Astrocyte (in vitro differentiated cells and primary cell): Measurements from ENCODE around the gene TSC1. TPM values are rescaled to one million over a fixed set of nuclear protein-coding genes. Genes with fewer than 3 reads are reported as not detected.
A peak's percentile ranks its signal among the peaks of the same experiment; 100 is the strongest.

Experiments used
- DNase-seq: peaks from one replicate; pipeline ENCODE4 v3.0.0-alpha.2; 2010; ENCODE audit warnings: low read depth
- FAIRE-seq: peaks from 2 replicates; lab custom pipeline; 2011; peaks lifted over from hg19 to GRCh38; lab: Jason Lieb, UNC
- H2AFZ ChIP-seq: 2 replicates; pipeline ENCODE4 v1.6.0; 2012; ENCODE audit warnings: low read depth, low read length, inconsistent platforms
- H3K27ac ChIP-seq: 2 replicates; pipeline ENCODE4 v1.5.1; 2011; ENCODE audit warnings: low read depth, low read length, inconsistent platforms
- H3K27me3 ChIP-seq: 2 replicates; pipeline ENCODE4 v1.6.0; 2011; ENCODE audit warnings: low read length, inconsistent platforms; ENCODE audit not compliant: insufficient read depth
- H3K36me3 ChIP-seq: 2 replicates; pipeline ENCODE4 v1.5.1; 2011; ENCODE audit warnings: low read length, inconsistent platforms; ENCODE audit not compliant: insufficient read depth
- H3K4me1 ChIP-seq: 2 replicates; pipeline ENCODE4 v1.5.1; 2011; ENCODE audit warnings: low read length, inconsistent platforms; ENCODE audit not compliant: insufficient read depth
- H3K4me2 ChIP-seq: 2 replicates; pipeline ENCODE4 v1.6.0; 2012; ENCODE audit warnings: low read length, inconsistent platforms
- H3K4me3 ChIP-seq: 2 replicates; pipeline ENCODE4 v1.5.1; 2011; ENCODE audit warnings: low read depth, mild to moderate bottlenecking, low read length, inconsistent platforms; ENCODE audit not compliant: insufficient read depth
- H3K79me2 ChIP-seq: 2 replicates; pipeline ENCODE4 v1.6.0; 2012; ENCODE audit warnings: mild to moderate bottlenecking, low read length, inconsistent platforms; ENCODE audit not compliant: insufficient read depth
- H3K9ac ChIP-seq: 2 replicates; pipeline ENCODE4 v1.6.0; 2012; ENCODE audit warnings: mild to moderate bottlenecking, low read length, inconsistent platforms
- H3K9me3 ChIP-seq: 2 replicates; pipeline ENCODE4 v1.5.1; 2012; ENCODE audit warnings: low read depth, mild to moderate bottlenecking, low read length, inconsistent platforms; ENCODE audit not compliant: insufficient read depth
- H4K20me1 ChIP-seq: 2 replicates; pipeline ENCODE4 v1.6.0; 2012; ENCODE audit warnings: low read length, inconsistent platforms; ENCODE audit not compliant: insufficient read depth
- H3K27ac Mint-ChIP-seq: one replicate; pipeline ENCODE4 v1.8.0; 2021; ENCODE audit warnings: mild to moderate bottlenecking, mixed read lengths; ENCODE audit not compliant: unreplicated experiment
- H3K27me3 Mint-ChIP-seq: one replicate; pipeline ENCODE4 v1.8.0; 2021; ENCODE audit warnings: low read depth, mixed read lengths; ENCODE audit not compliant: unreplicated experiment
- H3K36me3 Mint-ChIP-seq: one replicate; pipeline ENCODE4 v1.8.0; 2021; ENCODE audit warnings: low read depth, mixed read lengths; ENCODE audit not compliant: unreplicated experiment
- H3K4me1 Mint-ChIP-seq: one replicate; pipeline ENCODE4 v1.8.0; 2021; ENCODE audit warnings: low read depth, mixed read lengths; ENCODE audit not compliant: unreplicated experiment
- H3K4me3 Mint-ChIP-seq: one replicate; pipeline ENCODE4 v1.8.0; 2021; ENCODE audit warnings: mild to moderate bottlenecking, moderate library complexity, mixed read lengths; ENCODE audit not compliant: unreplicated experiment
- H3K9me3 Mint-ChIP-seq: one replicate; pipeline ENCODE4 v1.8.0; 2021; ENCODE audit warnings: mild to moderate bottlenecking, mixed read lengths; ENCODE audit not compliant: unreplicated experiment
- EZH2 ChIP-seq: IDR thresholded peaks from 2 replicates; pipeline ENCODE4 v1.6.1; 2012; ENCODE audit warnings: mild to moderate bottlenecking, low read length, inconsistent platforms; ENCODE audit not compliant: insufficient read depth
- total RNA-seq: library from RNA; stranded (reverse); gene quantifications from 2 replicates; pipeline ENCODE4 v1.2.1, GENCODE V29; 2021
- TF ChIP-seq, protein P1 (sequence below): IDR thresholded peaks from 2 replicates; pipeline ENCODE4 v1.5.1; 2011; ENCODE audit warnings: low read depth, mild to moderate bottlenecking, inconsistent platforms, low read length, moderate library complexity; ENCODE audit not compliant: insufficient read depth

The TSC1 gene
- total RNA-seq, 1 donor from 2014 or later = 50.6 TPM

DNA sequence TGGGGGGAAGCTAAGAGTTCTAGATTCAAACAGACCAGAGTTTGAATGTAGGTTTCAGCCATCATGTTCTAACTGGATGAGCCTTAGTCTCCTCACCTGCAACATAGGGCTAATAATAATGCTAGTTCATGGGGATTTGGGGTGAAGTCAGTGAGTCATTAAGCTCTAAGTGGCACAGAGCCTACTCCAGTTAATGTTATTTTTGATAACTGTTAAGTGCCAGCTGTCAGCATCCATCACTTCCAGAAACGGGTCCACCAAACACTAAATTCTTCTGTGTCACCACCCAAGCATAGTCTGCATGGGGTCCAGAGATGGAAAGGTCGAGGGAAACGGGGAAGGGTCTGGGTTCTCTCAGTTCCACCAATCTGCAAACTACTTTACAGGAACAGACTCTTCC is 1.8 kb upstream of the TSC1 start:
- Mint-ChIP-seq H3K4me1 (peaks cover 29% of the 10 kb centered on the region), H3K36me3 (no peaks in the 10 kb centered on the region), H3K27ac (peak overlapping the region; percentile 89), H3K4me3 (peak overlapping the region; percentile 7), H3K9me3 (no peaks in the 10 kb centered on the region), H3K27me3 (peaks cover 7% of the 10 kb centered on the region)
- FAIRE-seq = no peak
- no peaks in the 10 kb centered on the region for H3K27me3 ChIP-seq
- H3K9ac ChIP-seq = no peak overlapping the region
- TF ChIP-seq EZH2 = no peak
- no peak for DNase-seq
- no peaks in the 10 kb centered on the region for H3K36me3 ChIP-seq
- H3K79me2 ChIP-seq = peaks cover 33% of the 10 kb centered on the region
- H3K4me3 ChIP-seq = no peak overlapping the region
- H3K9me3 ChIP-seq = no peaks in the 10 kb centered on the region
- H2AFZ ChIP-seq = peak overlapping the region; percentile 64
- H3K27ac ChIP-seq = no peak overlapping the region
- H4K20me1 ChIP-seq = peaks cover 25% of the 10 kb centered on the region
- H3K4me1 ChIP-seq = peaks cover 21% of the 10 kb centered on the region
- peak overlapping the region; percentile 49 for H3K4me2 ChIP-seq

DNA sequence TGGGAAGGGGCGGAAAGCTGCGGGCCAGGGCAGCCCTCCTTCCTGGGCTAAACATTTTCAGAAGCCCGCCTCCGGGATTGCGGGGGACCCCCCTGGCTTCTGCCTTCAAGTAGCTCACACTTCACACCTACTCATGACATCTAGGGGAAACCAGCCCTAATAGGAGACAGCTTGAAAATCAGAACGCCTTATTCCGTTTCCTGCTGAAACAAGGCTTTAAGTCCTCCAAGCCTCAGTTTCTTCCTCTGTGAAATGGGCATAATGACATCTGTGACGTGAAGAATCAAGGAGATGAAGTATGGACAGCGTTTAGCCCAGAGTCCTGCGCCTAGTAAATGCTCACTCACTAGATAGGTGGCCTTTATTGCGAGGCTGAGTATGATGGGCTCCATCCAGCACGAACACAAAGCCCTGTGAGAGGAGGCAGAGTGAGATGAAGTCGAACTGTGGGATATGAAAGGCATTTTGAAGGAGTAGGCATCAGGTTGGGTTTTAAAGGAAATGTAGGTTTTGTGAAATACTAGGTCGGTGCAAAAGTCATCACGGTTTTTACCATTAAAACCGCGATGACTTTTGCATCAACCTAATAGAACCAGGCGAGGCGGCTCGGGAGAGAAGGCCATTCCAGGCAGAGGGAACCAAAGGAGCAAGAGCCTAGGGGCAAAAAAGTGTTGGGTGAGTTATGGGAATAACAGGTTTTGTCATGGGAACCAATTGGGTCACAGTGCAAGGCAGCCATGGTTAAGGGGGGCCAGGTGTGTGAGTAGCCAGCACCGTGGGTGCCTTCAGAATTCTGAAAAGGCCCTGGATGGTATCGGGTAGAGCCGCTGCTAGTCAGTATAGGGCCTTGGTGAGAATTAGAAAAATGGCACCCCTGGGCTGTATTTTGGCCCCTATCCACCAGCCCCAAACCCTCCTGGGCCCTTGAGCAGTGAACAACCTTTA is 1.0 kb upstream of the TSC1 start:
- Mint-ChIP-seq H3K9me3 (no peaks in the 10 kb centered on the region), H3K4me1 (peaks cover 29% of the 10 kb centered on the region), H3K4me3 (peak overlapping the region; percentile 96), H3K27me3 (peaks cover 7% of the 10 kb centered on the region), H3K27ac (peak overlapping the region; percentile 55), H3K36me3 (no peaks in the 10 kb centered on the region)
- Histone ChIP-seq H3K79me2 (peaks cover 40% of the 10 kb centered on the region), H2AFZ (peak overlapping the region; percentile 87), H4K20me1 (peaks cover 29% of the 10 kb centered on the region), H3K9ac (peak overlapping the region; percentile 99), H3K27ac (peak overlapping the region; percentile 81), H3K36me3 (no peaks in the 10 kb centered on the region), H3K4me3 (peak overlapping the region; percentile 62), H3K27me3 (no peaks in the 10 kb centered on the region), H3K4me1 (peaks cover 21% of the 10 kb centered on the region), H3K4me2 (peak overlapping the region; percentile 97), H3K9me3 (no peaks in the 10 kb centered on the region)
- DNase-seq = no peak
- TF ChIP-seq, protein P1, sequence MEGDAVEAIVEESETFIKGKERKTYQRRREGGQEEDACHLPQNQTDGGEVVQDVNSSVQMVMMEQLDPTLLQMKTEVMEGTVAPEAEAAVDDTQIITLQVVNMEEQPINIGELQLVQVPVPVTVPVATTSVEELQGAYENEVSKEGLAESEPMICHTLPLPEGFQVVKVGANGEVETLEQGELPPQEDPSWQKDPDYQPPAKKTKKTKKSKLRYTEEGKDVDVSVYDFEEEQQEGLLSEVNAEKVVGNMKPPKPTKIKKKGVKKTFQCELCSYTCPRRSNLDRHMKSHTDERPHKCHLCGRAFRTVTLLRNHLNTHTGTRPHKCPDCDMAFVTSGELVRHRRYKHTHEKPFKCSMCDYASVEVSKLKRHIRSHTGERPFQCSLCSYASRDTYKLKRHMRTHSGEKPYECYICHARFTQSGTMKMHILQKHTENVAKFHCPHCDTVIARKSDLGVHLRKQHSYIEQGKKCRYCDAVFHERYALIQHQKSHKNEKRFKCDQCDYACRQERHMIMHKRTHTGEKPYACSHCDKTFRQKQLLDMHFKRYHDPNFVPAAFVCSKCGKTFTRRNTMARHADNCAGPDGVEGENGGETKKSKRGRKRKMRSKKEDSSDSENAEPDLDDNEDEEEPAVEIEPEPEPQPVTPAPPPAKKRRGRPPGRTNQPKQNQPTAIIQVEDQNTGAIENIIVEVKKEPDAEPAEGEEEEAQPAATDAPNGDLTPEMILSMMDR = no peak
- no peak for TF ChIP-seq EZH2
- FAIRE-seq = no peak

GRCh38 chr9:132943651-132944293 is 644 bp downstream of the TSC1 start:
- TF ChIP-seq, protein P1 = no peak
- TF ChIP-seq EZH2 = no peak
- H3K36me3 ChIP-seq = no peaks in the 10 kb centered on the region
- H3K4me3 ChIP-seq = peak overlapping the region; percentile 76
- peak overlapping the region; percentile 96 for H3K4me3 Mint-ChIP-seq
- DNase-seq (no peak), FAIRE-seq (no peak)
- peak overlapping the region; percentile 97 for H3K4me2 ChIP-seq
- peak overlapping the region; percentile 75 for H3K27ac Mint-ChIP-seq
- no peaks in the 10 kb centered on the region for H3K36me3 Mint-ChIP-seq
- peaks cover 21% of the 10 kb centered on the region for H3K4me1 ChIP-seq
- no peaks in the 10 kb centered on the region for H3K9me3 Mint-ChIP-seq
- H4K20me1 ChIP-seq = peaks cover 44% of the 10 kb centered on the region
- H3K27ac ChIP-seq = peak overlapping the region; percentile 99
- H3K27me3 Mint-ChIP-seq = peaks cover 2% of the 10 kb centered on the region
- H2AFZ ChIP-seq = peak overlapping the region; percentile 79
- H3K9me3 ChIP-seq = no peaks in the 10 kb centered on the region
- no peaks in the 10 kb centered on the region for H3K27me3 ChIP-seq
- peaks cover 57% of the 10 kb centered on the region for H3K79me2 ChIP-seq
- peaks cover 29% of the 10 kb centered on the region for H3K4me1 Mint-ChIP-seq
- H3K9ac ChIP-seq = peak overlapping the region; percentile 99
